Testis (tissue), 2 donors: ENCODE results near the gene TYROBP.

Source experiments
- CTCF ChIP-seq, 3 experiments: fragments of 450-650 bp in 2 of 3; fragments of 200-600 bp in 1 of 3; sonication (generic) in 1 of 3; IDR thresholded peaks; one replicate each; pipeline ENCODE4 v1.5.1; 2016 to 2019; ENCODE audit warnings: antibody characterized with exemption in 3 of 3, mild to moderate bottlenecking in 2 of 3, moderate library complexity in 1 of 3
- POLR2A ChIP-seq: fragments of 450-650 bp; IDR thresholded peaks from one replicate; pipeline ENCODE4 v1.6.1; 2017; ENCODE audit warnings: antibody characterized with exemption, mild to moderate bottlenecking, moderate library complexity

- no peak for TF ChIP-seq CTCF (IDR thresholded peaks at IDR 0.05)
- TF ChIP-seq POLR2A, result no peak
These were observed 38.1 kb upstream of the TYROBP start for GRCh38 chr19:35946203-35946602.
